ENCODE results near the gene DNAI4. TPM values are rescaled to one million over a fixed set of nuclear protein-coding genes. Genes with fewer than 3 reads are reported as not detected.

The DNAI4 gene
- total RNA-seq, 3 donors from 2014 or later, result 9.4 to 26.2 (median 24.3) TPM

DNA sequence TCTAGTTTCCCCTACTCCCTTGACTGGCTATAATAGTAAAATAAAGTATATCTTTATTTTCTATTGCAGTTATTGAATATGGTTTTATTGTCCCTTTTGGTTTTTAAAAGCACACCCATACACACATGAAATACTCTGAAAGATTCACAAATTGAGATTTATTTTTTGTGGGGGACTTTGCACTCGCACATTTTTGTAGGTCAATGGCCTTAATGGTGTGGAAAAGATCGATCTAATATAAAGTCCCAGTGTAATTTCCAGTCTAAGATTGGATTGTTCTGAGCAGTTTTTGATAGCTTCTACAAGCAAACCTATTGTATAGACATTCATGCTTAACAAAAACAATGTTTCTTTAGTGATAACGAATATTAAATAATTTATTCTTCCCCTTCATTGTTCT is 64.1 kb downstream of the DNAI4 start:
- Histone ChIP-seq H3K9me3 (no peaks in the 10 kb centered on the region), H3K27ac (no peak overlapping the region), H3K36me3 (no peaks in the 10 kb centered on the region), H3K27me3 (no peaks in the 10 kb centered on the region), H3K4me3 (no peak overlapping the region), H3K4me1 (no peaks in the 10 kb centered on the region)
- TF ChIP-seq, protein P1, sequence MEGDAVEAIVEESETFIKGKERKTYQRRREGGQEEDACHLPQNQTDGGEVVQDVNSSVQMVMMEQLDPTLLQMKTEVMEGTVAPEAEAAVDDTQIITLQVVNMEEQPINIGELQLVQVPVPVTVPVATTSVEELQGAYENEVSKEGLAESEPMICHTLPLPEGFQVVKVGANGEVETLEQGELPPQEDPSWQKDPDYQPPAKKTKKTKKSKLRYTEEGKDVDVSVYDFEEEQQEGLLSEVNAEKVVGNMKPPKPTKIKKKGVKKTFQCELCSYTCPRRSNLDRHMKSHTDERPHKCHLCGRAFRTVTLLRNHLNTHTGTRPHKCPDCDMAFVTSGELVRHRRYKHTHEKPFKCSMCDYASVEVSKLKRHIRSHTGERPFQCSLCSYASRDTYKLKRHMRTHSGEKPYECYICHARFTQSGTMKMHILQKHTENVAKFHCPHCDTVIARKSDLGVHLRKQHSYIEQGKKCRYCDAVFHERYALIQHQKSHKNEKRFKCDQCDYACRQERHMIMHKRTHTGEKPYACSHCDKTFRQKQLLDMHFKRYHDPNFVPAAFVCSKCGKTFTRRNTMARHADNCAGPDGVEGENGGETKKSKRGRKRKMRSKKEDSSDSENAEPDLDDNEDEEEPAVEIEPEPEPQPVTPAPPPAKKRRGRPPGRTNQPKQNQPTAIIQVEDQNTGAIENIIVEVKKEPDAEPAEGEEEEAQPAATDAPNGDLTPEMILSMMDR (IDR thresholded peaks at IDR 0.05), result no peak
- TF ChIP-seq POLR2AphosphoS5 (IDR thresholded peaks at IDR 0.05), result no peak
- intact Hi-C loops (cut with DNase I; ENCODE audit: low total_unique reads), result no loop called here
- no peak for DNase-seq (ENCODE audit: low spot score in 2 of 2)

DNA sequence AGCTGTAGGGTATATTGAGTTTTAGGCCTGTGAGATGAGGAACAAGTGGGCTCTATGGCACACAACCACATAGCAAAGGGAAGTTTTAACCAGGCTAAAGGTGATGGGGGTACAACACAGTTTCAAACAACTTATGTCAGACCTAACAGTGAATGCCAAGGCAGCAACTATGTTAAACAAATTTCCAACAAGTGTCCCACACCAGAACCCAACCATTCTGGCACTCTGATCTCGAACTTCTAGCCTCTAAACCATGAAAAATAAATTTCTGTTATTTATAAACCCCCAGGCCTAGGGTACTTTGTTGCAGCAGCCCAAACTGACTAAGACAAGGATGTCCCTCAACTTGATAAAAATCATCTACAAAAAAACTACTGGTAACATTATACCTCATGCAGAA is 71.3 kb downstream of the DNAI4 start:
- Histone ChIP-seq H3K9me3 (no peaks in the 10 kb centered on the region), H3K4me3 (no peak overlapping the region), H3K36me3 (no peaks in the 10 kb centered on the region), H3K27me3 (no peaks in the 10 kb centered on the region), H3K27ac (no peak overlapping the region), H3K4me1 (no peaks in the 10 kb centered on the region)
- TF ChIP-seq POLR2AphosphoS5 (IDR thresholded peaks at IDR 0.05), result no peak
- no peak for DNase-seq (ENCODE audit: low spot score in 2 of 2)
- intact Hi-C loops (cut with DNase I; ENCODE audit: low total_unique reads), result no loop called here

DNA sequence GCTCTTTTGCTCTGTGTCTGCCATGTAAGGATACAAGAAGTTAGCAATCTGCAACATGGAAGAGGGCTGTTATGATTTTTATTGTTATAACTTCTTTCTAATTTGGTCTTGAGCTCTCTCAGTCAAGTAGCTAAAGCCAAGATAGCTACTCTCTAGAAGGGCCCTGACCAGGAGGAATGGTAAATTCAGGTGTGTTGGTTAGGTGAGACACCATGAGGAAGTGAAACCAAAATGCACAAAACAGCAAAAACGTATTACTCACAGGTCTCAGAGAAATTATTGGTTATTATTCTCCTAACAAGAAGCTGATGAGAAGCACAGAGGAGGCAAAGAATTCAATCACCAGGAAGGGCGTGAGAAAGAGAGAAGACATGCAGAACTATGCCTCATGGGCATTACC is 71.8 kb downstream of the DNAI4 start:
- TF ChIP-seq POLR2AphosphoS5 (IDR thresholded peaks at IDR 0.05) (no peak), POLR2A (IDR thresholded peaks at IDR 0.05) (no peak)
- TF ChIP-seq, protein P1 (IDR thresholded peaks at IDR 0.05), result no peak
- no peaks in the 10 kb centered on the region for H3K9me3 ChIP-seq
- intact Hi-C loops (cut with DNase I; ENCODE audit: low total_unique reads), result no loop called here

DNA sequence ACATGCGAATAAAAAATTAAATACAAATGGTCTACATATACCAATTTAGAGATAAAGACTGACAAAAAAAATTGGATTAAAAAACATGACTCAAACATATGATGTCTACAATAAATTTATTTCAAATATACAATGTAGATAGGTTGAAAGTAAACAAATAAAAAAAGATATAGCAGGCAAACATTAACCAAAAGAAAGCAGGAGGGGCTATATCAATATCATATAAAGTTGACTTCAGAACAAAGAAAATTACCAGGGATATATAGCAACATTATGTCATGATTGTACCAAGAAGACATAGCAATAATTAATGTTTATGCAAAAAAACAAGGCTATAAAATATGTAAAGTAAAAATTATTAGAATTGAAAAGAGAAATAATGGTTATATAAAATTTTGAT is 73.7 kb downstream of the DNAI4 start:
- H3K9me3 ChIP-seq, result no peaks in the 10 kb centered on the region
- DNase-seq (ENCODE audit: low spot score in 2 of 2), result no peak
- TF ChIP-seq, protein P1 (IDR thresholded peaks at IDR 0.05), result no peak
- no peak for TF ChIP-seq POLR2A (IDR thresholded peaks at IDR 0.05)
- no peak for TF ChIP-seq POLR2AphosphoS5 (IDR thresholded peaks at IDR 0.05)
- no peak overlapping the region for H3K27ac ChIP-seq
- H3K27me3 ChIP-seq, result no peaks in the 10 kb centered on the region
- H3K4me1 ChIP-seq, result no peaks in the 10 kb centered on the region
- no peak overlapping the region for H3K4me3 ChIP-seq
- intact Hi-C loops (cut with DNase I; ENCODE audit: low total_unique reads), result no loop called here
- no peaks in the 10 kb centered on the region for H3K36me3 ChIP-seq

More for the DNA sequence above, 71.8 kb downstream of the DNAI4 start:
- no peaks in the 10 kb centered on the region for H3K36me3 ChIP-seq
- no peaks in the 10 kb centered on the region for H3K4me1 ChIP-seq
- DNase-seq (ENCODE audit: low spot score in 2 of 2), result no peak
- H3K4me3 ChIP-seq, result no peak overlapping the region
- no peak overlapping the region for H3K27ac ChIP-seq
- H3K27me3 ChIP-seq, result no peaks in the 10 kb centered on the region

DNA sequence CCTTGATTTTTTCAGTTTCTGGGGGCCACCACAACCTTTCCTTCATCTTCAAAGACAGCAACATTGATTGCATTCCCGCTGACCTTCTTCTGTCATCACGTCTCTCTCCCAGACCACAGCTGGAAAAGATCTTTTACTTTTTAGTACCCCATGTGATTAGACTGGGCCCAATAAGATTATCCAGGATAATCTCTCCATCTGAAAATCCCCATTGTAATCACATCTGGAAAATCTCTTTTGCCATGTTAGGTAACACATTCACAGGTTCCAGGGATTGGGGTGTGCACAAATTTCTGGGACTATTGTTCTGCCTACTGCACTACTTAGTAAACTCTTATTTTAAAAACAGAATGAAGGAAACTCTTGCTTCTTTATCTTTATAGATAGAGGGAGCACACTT is 76.5 kb downstream of the DNAI4 start:
- H3K4me3 ChIP-seq, result no peak overlapping the region
- no peaks in the 10 kb centered on the region for H3K36me3 ChIP-seq
- no peak overlapping the region for H3K27ac ChIP-seq
- H3K27me3 ChIP-seq, result no peaks in the 10 kb centered on the region
- intact Hi-C loops (cut with DNase I; ENCODE audit: low total_unique reads), result no loop called here
- no peaks in the 10 kb centered on the region for H3K9me3 ChIP-seq
- no peak for TF ChIP-seq POLR2A (IDR thresholded peaks at IDR 0.05)
- TF ChIP-seq, protein P1 (IDR thresholded peaks at IDR 0.05), result no peak
- TF ChIP-seq POLR2AphosphoS5 (IDR thresholded peaks at IDR 0.05), result no peak
- DNase-seq (ENCODE audit: low spot score in 2 of 2), result no peak
- no peaks in the 10 kb centered on the region for H3K4me1 ChIP-seq

DNA sequence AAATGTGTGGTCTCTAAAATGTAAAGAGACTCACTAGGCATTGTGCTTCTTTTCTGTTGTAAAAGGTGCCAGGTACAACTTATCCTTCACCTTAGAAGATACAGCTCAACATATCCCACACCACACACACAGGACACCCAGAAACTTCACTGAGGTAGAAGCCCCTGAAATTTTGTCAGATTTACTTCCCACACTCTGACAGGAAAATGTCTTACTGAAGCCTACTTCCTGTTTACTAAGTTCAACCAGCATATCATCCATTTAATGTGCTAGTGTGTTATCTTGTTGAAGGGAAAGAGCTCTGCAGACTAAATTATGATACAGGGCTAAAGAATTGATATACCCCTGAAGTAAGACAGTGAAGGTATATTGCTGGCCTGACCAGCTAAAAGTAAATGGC is 83.7 kb downstream of the DNAI4 start:
- intact Hi-C loops (cut with DNase I; ENCODE audit: low total_unique reads), result no loop called here
- Histone ChIP-seq H3K36me3 (no peaks in the 10 kb centered on the region), H3K27me3 (no peaks in the 10 kb centered on the region), H3K9me3 (no peaks in the 10 kb centered on the region), H3K4me3 (no peak overlapping the region), H3K27ac (no peak overlapping the region), H3K4me1 (no peaks in the 10 kb centered on the region)
- no peak for DNase-seq (ENCODE audit: low spot score in 2 of 2)
- TF ChIP-seq POLR2A (IDR thresholded peaks at IDR 0.05) (no peak), POLR2AphosphoS5 (IDR thresholded peaks at IDR 0.05) (no peak)
